GM19395 (cell line): ENCODE results near the gene SCOC.

Experiments used
- ATAC-seq: cut with Tn5 transposase; IDR thresholded peaks from one replicate; pipeline ENCODE4 v1.9.1; 2021; ENCODE audit warnings: mild to moderate bottlenecking, moderate library complexity; ENCODE audit not compliant: unreplicated experiment

Gene SCOC

DNA sequence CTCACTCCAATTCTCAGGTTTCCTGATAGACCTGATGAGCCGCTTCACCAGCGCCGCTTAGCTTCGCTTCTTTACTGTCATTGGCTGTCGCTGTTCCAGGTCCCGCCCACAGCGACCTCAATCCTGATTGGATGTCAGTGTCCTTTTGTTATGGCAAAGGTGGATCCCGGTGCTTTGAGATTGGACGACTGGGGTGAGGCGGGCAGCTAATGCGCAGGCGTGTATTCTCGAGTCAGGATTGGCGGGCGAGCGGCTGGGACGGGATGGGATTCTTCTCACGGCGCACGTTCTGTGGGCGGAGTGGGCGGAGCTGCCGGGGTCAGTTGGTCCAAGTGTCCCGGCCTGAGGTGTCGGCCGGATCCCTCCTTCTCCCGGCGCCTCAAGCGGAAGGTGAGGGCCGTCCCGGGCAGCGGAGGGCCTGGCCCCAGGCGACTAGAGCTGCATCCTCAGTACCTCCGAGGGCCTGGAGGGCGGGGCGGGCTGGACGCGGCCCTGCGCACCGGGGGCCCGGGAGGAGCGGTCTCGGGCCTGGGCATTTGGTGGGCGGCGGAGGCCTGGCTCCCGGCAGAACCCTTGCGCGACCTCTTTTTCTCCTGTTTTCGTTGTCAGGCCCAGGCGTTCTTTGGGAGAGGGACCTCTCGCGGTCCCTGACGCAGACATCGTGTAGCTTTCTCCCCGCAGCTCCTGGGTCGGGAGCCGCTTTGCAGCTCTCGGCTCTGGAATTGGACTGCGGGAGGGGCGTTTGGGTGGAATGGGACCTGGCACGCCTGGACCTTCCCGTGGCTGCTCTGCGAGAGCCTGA is at the start of gene SCOC:
TSS of gene SCOC (plus strand) at position 319 of the 802 bp plus-strand sequence. CDS start 5,525 bp downstream, outside the sequence.
- ATAC-seq = peak; percentile 98

DNA sequence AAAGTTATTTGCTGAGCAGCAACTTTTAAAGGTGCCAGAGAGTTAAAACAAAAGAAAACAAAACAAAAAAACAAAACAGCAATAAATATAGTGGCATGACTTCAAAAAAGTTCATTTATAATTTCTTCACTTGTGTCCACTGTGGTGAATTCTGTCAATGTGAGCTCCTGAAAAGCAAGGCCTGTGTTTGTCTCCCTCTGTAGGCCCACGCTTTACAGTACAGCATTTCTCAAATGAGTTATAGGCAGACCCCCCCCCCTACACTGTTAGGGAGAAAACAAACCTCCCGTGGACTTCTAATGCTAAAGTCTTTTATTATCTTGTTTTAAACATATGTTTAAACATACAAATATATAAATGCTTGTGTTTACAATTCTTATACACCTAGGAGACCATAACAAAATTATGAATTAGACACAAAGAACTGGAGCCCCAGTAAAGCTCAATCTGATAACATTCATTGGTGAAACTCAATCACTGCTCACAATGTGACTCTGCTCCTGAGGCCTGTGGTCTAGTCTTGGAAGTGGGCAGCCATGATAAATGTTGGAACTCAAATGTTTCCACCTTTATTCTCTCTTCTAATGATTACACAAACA is 47.0 kb upstream of the SCOC start:
- no peak for ATAC-seq

DNA sequence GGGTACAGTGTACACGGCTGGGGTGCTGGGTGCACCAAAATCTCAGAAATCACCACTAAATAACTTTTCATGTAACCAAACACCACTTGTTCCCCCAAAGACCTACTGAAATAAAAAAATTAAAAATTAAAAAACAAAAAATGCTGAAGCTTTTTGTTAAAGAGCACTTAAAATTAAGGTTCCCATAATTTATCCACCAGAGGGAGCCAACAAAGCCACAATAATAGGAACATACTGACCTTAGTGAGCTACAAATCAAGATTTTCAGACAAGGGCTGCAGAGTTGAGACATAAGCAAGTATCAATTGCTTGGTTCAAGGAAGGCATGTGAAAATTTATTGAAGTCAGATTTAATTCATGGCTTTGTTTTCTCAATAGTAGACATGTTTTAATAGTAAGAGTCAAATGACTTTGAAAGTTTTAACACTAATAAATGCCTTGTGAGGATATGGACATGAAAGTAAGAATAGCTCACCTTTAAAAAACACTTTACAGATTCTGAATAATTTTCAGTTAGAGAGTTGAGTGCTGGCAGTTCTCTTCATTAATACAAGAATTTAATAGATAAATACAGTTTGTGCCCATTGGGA is 43.0 kb upstream of the SCOC start:
- ATAC-seq = no peak

DNA sequence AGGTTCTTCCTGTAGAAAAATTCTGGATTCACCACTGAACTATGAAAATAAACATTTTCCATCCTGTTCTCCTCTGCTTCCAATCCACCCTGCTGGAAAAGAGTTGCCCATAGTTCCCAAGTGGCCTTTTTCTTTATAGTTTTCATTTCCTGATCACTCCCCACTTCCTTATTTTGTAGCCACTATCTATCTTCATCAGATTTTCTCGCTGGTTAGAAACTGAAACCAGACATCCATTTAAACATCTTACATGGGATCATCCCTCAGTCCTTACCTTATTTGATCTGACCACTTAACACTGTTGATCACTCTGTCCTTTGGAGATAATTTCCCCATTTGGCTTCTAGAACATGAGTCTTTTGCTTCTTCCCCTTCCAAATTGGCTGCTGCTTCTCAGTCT is 42.2 kb upstream of the SCOC start:
- no peak for ATAC-seq

DNA sequence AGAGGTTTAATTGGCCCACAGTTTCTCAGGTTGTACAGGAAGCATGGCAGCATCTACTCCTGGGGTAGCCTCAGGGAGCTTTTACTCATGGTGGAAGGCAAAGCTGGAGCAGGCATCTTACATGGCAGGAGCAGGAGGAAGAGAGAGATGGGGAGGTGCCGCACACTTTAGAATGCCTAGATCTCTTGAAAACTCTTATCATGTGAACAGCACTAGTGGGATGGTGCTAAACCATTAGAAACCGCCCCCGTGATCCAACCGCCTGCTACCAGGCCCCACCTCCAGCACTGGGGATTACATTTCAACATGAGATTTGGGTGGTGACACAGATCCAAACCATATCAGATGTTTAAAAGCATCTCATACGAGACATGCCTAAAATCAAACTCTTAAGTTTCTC is 41.6 kb upstream of the SCOC start:
- no peak for ATAC-seq

DNA sequence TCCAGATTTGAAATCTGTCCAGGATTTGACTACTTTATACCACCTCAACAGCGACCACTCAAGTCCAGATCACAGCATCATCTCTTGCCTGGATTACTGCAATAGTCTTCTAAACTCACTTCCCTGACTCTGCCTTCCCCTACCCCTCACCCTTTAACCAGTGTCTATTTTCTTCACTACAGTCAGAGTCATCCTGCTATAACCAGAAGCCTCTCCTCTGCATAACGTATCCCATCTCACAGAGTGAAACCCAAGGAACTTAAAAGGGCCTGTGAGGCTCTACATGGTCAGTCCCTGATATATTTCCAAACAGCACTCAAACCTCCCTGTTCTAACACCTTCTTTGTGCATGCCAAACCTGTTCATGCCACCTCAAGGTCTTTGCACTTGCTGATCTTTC is 40.7 kb upstream of the SCOC start:
- ATAC-seq = no peak

DNA sequence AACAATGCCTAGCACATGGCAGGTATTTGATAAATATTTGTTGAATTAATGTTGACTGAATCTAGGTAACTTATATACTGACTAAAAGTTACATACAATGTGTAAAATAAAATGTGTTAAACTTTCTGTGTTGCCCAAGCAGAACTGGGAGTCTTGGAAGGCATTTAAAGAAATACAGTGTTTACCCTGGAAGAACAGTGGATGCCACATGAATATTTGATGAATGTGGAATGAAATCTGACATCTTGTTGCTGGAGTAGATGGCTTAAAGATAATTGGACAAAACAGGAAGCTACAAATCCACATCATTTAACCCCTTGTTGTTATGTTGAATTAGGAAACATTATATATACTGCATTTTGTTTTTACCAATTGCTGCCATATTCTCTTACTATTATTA is 39.9 kb upstream of the SCOC start:
- no peak for ATAC-seq

DNA sequence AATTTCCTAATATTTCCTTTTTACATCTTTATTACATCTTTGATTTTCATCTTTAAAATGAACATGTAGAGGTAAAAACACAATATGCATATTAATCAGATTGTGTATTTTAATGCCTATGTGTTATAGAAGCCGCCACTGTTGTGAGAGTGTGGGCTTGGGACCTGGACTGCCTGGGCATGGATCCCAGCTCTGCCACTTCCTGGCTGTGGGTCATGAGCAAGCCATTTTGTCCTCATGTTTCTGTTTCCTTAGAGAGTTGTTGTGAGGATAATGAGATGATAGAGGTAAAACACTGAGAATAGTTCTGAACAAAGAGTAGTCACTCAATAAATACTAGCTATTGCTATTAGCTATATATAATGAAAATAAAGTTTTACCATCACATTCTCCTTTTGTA is 38.4 kb upstream of the SCOC start:
- ATAC-seq = no peak

DNA sequence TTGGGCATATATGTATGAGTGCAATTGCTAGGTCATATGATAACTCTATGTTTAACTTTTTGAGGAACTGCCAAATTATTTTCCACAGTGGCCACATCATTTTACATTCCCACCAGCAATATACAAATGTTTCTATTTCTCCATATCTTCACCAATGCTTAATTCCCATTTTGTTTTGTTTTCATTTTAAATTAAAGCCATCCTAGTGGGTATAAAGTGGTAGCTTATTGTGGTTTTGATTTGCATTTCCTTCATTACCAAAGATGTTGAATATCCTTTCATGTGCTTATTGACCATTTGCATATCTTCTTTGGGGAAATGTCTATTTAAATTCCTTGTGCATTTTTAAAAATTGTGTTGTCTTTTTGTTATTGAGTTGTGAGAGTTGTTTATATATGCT is 36.7 kb upstream of the SCOC start:
- ATAC-seq = no peak

DNA sequence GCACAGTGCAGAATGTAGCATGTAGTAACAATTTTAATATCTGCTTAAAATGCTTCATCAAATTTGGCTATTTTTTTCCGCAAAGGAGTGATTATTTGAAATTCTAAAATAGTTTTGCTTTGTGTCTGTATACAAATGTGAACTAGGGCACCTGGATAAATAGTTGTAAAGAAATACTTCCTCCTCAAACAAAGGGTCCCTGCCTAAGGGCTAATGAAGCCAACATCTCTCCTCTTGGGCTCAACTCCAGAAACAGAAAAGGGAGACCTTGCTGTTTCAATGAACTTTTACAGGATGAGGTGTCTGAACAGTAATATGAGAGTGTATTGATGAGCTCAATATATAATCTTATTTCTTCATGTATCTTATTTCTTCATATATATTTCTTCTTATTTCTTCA is 30.8 kb upstream of the SCOC start:
- ATAC-seq = no peak

DNA sequence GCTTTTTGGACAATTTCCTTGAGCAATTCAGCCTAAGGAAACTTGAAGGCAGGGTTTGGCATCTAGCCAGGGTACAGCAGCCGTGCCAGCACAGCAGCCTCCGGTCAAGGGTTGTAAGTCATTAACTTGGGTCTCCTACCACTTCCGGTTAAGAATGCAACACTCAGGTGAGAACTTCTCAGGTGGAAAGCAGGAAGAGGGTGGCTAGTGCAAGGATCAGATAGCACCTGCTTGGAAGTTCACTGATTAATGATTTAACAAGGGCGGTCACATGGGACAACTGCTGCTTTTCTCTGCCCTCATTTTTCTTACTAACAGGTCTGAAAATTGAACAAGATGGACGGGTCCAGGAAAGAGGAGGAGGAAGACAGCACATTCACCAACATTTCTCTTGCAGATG is 30.1 kb upstream of the SCOC start:
- peak; percentile 92 for ATAC-seq

DNA sequence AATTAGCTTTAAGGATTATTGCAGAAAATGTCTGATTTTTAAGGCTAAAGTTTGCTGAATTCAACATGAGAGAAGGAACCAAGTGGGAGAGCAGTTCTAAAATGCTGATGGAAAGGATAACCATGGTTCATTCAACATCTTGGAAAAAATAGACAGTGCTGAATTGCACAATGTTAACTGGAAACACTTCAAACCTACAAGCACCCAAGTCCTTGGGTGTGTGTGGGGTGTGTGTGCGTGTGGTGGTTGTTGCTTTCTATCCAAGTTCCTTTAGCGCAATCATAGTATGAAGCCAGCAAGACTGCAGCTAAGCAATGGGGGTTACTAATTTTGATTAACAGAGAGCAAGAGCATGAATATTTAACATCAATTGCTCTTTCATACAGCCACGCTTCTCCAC is 29.3 kb upstream of the SCOC start:
- ATAC-seq = no peak

DNA sequence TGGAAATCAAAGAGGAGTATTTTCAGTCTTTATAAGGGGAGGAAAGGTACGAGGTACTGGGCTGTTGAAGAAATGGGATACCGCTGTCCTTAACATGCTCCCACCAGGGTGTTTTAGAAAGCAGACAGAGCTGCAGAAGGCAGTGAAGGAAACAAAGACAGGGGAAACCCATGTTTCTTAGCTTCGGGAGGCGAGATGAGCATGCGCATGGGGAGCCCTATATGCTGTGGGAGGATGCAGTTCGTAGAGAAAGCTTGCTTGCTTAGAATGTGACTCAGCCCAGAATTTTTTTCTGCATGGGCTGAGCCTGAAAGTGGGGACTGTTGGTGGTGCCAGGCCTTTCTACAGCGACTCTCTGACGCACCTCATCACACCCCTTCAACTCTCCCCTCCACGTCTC is 28.8 kb upstream of the SCOC start:
- ATAC-seq = no peak

DNA sequence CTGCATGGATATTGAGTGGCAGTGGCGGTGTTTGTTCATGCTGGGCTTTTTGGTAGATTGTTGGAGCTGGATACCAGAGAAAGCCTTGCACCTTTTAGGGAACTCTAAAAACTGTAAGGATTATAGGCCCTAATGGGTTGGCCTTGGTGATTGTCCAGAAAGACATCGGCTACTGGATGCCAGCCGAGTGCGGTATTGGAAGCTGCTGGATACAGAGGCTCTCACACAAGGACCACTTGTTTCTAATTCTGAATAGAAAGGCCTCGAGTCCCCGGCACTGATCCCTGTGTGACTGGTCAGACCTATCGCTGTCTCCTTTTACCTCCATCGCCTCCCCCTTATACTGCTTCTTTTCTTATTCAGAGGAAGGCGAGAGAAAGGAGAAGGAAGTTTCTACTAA is 27.3 kb upstream of the SCOC start:
- ATAC-seq = no peak

DNA sequence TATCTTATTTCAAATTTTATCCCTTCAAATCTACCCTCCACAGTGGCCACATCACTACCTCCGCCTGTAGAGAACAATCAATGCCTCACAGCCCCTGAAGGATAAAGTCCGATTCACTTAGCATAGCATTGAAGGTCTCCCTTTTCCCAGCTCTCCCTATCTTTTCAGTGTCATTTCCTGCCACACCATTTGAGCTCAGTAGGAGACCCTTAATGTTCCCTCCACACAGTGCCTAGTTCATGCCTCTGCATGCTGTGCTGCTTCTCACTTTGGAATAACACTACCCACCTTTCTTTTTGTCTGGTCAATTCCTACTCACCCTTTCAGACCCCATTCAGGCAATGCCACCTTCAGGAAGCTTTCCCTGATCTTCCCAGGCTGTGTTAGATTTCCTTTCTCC is 23.6 kb upstream of the SCOC start:
- no peak for ATAC-seq

DNA sequence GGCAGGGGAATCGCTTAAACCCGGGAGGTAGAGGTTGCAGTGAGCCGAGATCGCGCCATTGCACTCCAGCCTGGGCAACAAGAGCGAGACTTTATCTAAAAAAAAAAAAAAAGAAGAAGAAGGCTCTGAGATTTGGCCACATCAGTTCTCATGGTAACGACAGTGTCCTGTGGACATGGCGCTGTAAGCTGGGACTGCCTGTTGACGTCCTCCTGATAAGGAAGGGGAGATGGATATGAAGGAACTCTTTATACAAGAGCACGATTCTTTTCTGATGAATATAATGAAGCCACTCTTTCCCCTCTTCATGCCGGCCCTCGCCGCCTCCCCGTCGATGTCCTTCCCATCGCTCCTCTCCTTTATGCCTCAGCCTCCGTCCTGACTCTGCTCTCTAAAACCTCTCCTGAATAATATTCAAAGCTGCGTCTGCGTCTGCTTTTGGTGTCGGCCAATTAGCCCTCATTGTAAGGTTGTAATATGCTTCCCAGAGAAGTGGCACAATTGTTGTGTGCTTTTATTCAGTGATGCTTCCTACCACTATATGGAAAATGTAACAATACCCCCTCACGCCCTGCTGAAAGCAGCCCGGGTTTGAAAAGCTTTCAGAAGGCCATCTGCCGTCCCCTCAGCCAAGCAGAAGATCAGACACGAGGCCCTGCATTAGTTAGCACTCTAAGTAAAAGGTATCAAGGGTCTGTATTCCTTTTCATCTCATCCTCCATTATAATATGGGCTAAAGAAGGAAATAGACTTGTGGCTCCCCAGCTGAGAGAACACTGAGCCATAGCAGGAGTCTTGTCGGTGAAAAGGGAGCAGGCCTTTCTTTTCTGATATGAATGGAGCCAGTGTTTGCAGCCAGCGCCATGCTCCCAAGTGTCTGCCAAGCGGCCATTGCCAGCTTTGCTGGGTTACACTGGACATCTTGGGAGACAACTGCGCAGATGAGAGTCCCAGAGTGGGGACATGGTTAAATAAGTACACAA is 22.1 kb upstream of the SCOC start:
- no peak for ATAC-seq

DNA sequence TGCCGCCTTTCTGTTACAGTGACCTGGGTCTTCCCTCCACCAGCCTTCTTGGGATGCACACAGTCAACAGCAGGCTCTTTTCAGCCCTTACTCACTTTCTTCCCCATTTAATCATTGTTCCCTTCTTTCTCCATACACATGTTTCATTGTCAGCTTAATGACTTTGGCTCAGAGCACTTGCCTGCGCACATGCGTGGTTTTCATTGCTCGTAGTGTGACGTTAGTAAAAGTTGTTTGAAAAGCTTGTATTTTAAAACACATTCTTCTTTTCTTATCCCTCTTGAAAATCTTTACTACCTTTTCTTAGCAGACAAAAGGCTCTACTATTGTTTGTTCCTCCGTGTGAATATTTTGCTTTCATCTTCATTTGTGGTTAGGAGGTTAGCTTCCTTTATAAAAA is 19.7 kb upstream of the SCOC start:
- ATAC-seq = no peak

DNA sequence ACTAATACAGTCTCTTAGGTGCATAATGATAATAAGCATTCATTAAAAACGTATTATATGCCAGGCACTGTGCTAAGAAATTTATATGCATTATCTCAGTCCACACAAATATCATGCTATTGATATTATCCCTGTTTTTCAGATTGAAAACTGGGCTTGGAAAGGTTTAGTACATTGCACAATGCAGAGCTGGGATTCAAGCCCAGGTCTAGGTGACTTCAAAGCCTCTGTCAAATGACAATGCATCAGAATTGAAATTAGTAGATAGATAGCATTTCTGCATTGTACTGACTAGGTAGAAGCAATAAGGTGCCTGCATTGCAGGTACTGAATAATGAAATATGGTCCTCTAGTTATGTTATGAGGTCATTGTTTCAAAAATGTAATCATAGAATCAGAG is 18.2 kb upstream of the SCOC start:
- no peak for ATAC-seq

DNA sequence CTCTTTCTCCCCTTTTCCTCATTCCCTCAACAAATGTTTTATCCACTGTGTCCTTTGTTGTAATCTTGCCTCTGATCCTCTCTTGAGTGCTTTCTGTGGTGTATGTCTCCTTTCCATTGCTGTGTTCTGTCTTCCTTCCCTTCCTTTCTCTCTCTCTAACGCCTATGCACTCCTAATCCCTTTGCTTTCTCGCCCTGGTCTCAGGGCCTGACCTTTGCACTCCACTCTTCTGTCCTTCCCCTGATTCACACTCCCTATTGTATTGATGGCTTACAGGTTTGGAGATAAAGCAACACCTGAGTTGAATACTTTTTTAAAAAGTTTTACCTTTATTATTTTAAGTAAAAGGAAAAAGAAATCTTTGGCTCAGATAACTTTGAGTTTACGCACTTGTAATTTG is 15.6 kb upstream of the SCOC start:
- no peak for ATAC-seq

DNA sequence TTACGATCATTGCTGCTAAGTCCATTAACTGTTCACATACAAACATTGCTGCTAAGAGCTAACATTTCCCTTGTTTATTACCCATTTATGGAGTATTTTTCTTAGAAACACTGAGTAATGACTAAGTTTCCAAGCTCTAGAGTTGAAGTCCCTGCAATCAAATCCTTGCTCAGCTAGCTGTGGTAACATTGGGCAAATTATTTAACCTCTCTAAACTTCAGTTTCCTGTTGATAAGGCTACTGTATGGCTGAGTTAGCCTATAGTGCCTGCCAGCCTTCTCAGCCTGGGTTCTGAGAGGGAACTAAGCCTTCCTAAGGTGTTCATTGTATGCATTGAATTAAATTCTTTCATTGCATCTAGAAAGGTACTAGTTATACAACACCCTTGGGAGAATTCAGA is 15.2 kb upstream of the SCOC start:
- ATAC-seq = no peak
